GM12878 (cell line): ENCODE measurements around the gene ARMC10.

Experiments used
- CHD4 ChIP-seq: fragments of 200-600 bp; sonication (generic); IDR thresholded peaks from 2 replicates; pipeline ENCODE4 v1.6.1; 2016; ENCODE audit warnings: mild to moderate bottlenecking
- CTCF ChIP-seq, 3 experiments: IDR thresholded peaks in 2 of 3; conservative IDR thresholded peaks in 1 of 3; 2 replicates each; pipeline ENCODE4 v1.5.1; 2011; ENCODE audit warnings: low read depth in 3 of 3, low read length in 3 of 3, mild to moderate bottlenecking in 3 of 3, control low read depth in 2 of 3, moderate library complexity in 2 of 3, inconsistent platforms in 1 of 3, mixed read lengths in 1 of 3; ENCODE audit not compliant: control insufficient read depth in 2 of 3, insufficient read depth in 1 of 3; ENCODE audit errors: extremely low read depth in 1 of 3
- E2F4 ChIP-seq: IDR thresholded peaks from 2 replicates; pipeline ENCODE4 v1.6.1; 2012; ENCODE audit warnings: low read depth, low read length, improper control_type of control experiment
- EP300 ChIP-seq, 2 experiments: fragments of 150-350 bp in 1 of 2; IDR thresholded peaks; 2 replicates each; pipeline ENCODE4 v1.6.1; 2011 to 2012; ENCODE audit warnings: low read depth in 2 of 2, low read length in 2 of 2, borderline replicate concordance in 1 of 2, improper control_type of control experiment in 1 of 2, inconsistent platforms in 1 of 2; ENCODE audit not compliant: control insufficient read depth in 1 of 2
- ESRRA ChIP-seq: IDR thresholded peaks from 2 replicates; pipeline ENCODE4 v1.6.1; 2012; ENCODE audit warnings: mild to moderate bottlenecking, low read length, improper control_type of control experiment
- EZH2 ChIP-seq: IDR thresholded peaks from 2 replicates; pipeline ENCODE4 v1.6.1; 2012; ENCODE audit warnings: low read depth, mild to moderate bottlenecking, control low read depth, inconsistent platforms, low read length, borderline replicate concordance; ENCODE audit not compliant: control insufficient read depth
- MYC ChIP-seq: IDR thresholded peaks from 2 replicates; pipeline ENCODE4 v1.6.1; 2011; ENCODE audit warnings: mild to moderate bottlenecking, low read length, moderate library complexity, inconsistent platforms; ENCODE audit not compliant: insufficient read depth, insufficient replicate concordance, insufficient read length, severe bottlenecking
- PBX3 ChIP-seq: IDR thresholded peaks from 2 replicates; pipeline ENCODE4 v1.6.1; 2011; ENCODE audit warnings: mild to moderate bottlenecking, low read depth, low read length, moderate library complexity; ENCODE audit not compliant: insufficient replicate concordance
- POLR2A ChIP-seq: IDR thresholded peaks from 2 replicates; pipeline ENCODE4 v1.6.1; 2011; ENCODE audit warnings: low read depth, mild to moderate bottlenecking, low read length
- RCOR1 ChIP-seq: conservative IDR thresholded peaks from 2 replicates; pipeline ENCODE4 v1.6.1; 2012; ENCODE audit warnings: low read depth, low read length, improper control_type of control experiment
- YY1 ChIP-seq: IDR thresholded peaks from 2 replicates; pipeline ENCODE4 v1.6.1; 2011; ENCODE audit warnings: low read depth, mild to moderate bottlenecking, low read length
- ZNF384 ChIP-seq: IDR thresholded peaks from 2 replicates; pipeline ENCODE4 v1.6.1; 2012; ENCODE audit warnings: low read depth, mild to moderate bottlenecking, low read length, improper control_type of control experiment, borderline replicate concordance
- ZZZ3 ChIP-seq: IDR thresholded peaks from 2 replicates; pipeline ENCODE4 v1.6.1; 2011; ENCODE audit warnings: low read depth; ENCODE audit not compliant: control insufficient read depth, insufficient read length

- TF ChIP-seq CTCF (IDR thresholded peaks at IDR 0.05 in 2 of 3, conservative IDR thresholded peaks at IDR 0.05 in 1 of 3; ENCODE audit: control insufficient read depth in 2 of 3, extremely low read depth in 1 of 3, insufficient read depth in 1 of 3, low read depth in 3 of 3, low read length in 3 of 3) = no peak
- no peak for TF ChIP-seq ESRRA
- no peak for TF ChIP-seq MYC
- TF ChIP-seq YY1 = no peak
- no peak for TF ChIP-seq RCOR1
- no peak for TF ChIP-seq PBX3
- TF ChIP-seq ZZZ3 = no peak
- no peak for TF ChIP-seq E2F4
- TF ChIP-seq EP300 (IDR thresholded peaks at IDR 0.05; ENCODE audit: borderline replicate concordance in 1 of 2, control insufficient read depth in 1 of 2, low read depth in 2 of 2, low read length in 2 of 2) = no peak
- TF ChIP-seq ZNF384 = no peak
- TF ChIP-seq EZH2 = no peak
- TF ChIP-seq POLR2A = no peak
- no peak for TF ChIP-seq CHD4
Measured at GRCh38 chr7:103048833-103049232, 26.1 kb upstream of the ARMC10 start.
